K562 treated with DMSO at 1 percent for 24 hours (cell line): ENCODE results near the gene HRAS. TPM values are rescaled to one million over a fixed set of nuclear protein-coding genes. Genes with fewer than 3 reads are reported as not detected.

Experiments
- total RNA-seq: library from RNA; unstranded; fragments of 300-600 nt; gene quantifications from 2 replicates; pipeline ENCODE4 v1.2.3, GENCODE V29; 2022; ENCODE audit warnings: low read depth; ENCODE audit not compliant: insufficient read depth

HRAS gene
- 49.2 and 65.2 TPM in 2 replicates for total RNA-seq

GRCh38 chr11:535519-536454, at the start of gene HRAS:
Gene HRAS (minus strand): TSS chr11:535576.

GRCh38 chr11:575996-576768, 40.8 kb upstream of the HRAS start, which contains the start of gene PHRF1:
Gene PHRF1 (plus strand): TSS chr11:576470. CDS start chr11:581513, 5,043 bp downstream.

DNA sequence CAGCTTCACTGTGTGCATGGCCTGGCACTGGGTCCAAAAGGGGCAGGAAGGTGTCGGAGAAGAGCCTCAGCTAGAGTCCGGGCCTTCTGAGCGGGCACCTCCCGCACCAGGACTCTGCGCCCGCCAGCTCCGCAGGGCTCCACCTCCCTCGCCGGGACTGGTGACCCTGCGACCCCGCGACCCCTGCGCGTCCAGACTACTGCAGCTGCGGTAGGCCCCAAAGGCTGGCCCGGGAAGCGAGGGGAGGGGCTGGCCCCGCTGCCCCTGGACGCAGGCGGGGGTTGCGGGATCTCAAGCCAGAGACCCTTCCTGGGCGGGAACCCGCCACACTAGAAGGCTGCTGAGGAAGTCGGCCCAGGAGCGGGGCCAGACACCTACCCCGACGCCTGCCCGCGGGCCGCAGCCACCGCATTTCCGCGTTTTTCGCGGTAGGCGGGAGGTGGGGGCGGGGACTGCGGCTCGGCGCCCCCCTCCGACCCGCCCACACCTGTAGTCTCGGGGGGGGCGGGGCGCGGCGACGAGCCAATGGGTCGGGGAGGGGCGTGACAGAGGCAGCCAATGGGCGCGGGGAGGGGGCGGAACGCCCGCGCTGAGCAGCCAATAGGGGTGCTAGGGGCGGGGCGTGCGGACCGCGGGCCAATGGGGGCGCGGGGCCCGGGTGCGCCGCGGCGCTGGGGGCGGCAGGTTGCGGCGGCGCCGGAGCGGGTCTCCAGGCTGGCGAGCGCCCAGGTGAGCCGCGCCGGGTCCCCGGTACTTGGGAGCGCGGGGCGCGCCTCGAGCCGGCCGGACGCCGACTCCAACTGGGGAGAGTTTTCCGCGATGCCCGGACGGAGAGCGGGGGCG, 25.1 kb upstream of the HRAS start, which contains the start of the genes LMNTD2 and RASSF7:
TSS of gene LMNTD2 (minus strand) at position 434 of the 843 bp plus-strand sequence. CDS start at position 412, 22 bp downstream.
TSS of gene RASSF7 (plus strand) at position 666 of the 843 bp plus-strand sequence. CDS start 799 bp downstream, outside the sequence.

GRCh38 chr11:536841-537621, 1.7 kb upstream of the HRAS start, which contains the start of gene LRRC56:
Gene LRRC56 (plus strand): TSS chr11:537527. CDS start chr11:540685, 3,158 bp downstream.

DNA sequence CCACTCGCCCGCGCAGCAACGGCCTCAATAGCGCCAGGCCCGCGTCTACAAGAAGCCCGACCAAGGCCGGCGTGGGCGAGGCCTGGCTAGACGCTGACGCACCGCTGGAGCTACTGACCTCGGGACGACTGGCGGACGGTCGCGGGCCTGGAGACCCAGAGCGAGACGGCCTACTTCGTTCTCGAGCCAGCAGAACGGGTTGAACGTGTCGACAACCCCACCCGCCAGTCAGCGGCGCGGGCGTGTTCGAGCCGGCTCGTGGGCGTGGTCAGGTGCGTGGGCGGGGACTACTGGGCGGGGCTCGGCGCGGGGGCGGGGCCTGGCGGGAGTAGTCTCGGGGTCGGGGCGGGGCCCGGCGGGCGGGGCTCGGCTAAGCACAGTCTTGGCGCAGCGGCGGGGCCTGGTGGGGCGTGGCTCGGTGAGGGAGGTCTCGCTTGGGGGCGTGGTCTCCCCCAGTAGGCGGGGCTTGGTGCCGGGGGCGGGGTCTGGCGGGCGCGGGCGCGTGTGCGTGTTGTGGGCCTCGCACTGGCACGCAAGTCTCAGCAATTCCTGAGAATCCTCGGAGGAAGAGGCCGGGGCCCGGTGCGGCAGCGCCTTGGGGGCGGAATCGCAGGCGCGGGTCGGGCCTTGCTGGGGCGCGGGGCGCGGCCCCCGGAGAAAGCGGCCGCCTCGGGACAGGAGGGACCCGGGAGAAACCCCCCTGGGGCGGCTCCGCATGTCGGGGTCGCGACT, 28.2 kb downstream of the HRAS start, which contains the start of gene RNH1:
TSS of gene RNH1 (minus strand) at position 248 of the 732 bp plus-strand sequence. CDS start 5,080 bp downstream, outside the sequence.

Other genes with a start within 250 kb of the HRAS start
- gene PGGHG, start 246.4 kb downstream of the HRAS start, total RNA-seq = 27.6 and 29.2 TPM in 2 replicates
- not detected in 2 replicates for gene IFITM5, start 236.1 kb downstream of the HRAS start, total RNA-seq
- 327 and 343 TPM in 2 replicates for gene IFITM2, start 227.8 kb downstream of the HRAS start, total RNA-seq
- gene IFITM1, start 221.5 kb downstream of the HRAS start, total RNA-seq = 817 and 870 TPM in 2 replicates
- 221 and 261 TPM in 2 replicates for gene IFITM3, start 214.7 kb downstream of the HRAS start, total RNA-seq
- gene B4GALNT4, start 166.1 kb downstream of the HRAS start, total RNA-seq = 9.3 and 14.9 TPM in 2 replicates
- 76.7 and 82.1 TPM in 2 replicates for gene PKP3, start 141.4 kb downstream of the HRAS start, total RNA-seq
- 178 and 181 TPM in 2 replicates for gene SIGIRR, start 120.6 kb downstream of the HRAS start, total RNA-seq
- 7.5 and 9.6 TPM in 2 replicates for gene ANO9, start 93.6 kb downstream of the HRAS start, total RNA-seq
- gene PTDSS2, start 85.3 kb downstream of the HRAS start, total RNA-seq = 55.5 and 69.8 TPM in 2 replicates
- 211 and 239 TPM in 2 replicates for gene RNH1, start 28.3 kb downstream of the HRAS start, total RNA-seq
- 4.8 and 5.2 TPM in 2 replicates for gene LRRC56, start 2.0 kb upstream of the HRAS start, total RNA-seq
- gene LMNTD2, start 25.2 kb upstream of the HRAS start, total RNA-seq = 4.7 and 6.5 TPM in 2 replicates
- 67.9 and 72.1 TPM in 2 replicates for gene RASSF7, start 25.4 kb upstream of the HRAS start, total RNA-seq
- gene PHRF1, start 40.9 kb upstream of the HRAS start, total RNA-seq = 26.0 TPM in 2 replicates
- 52.2 and 58.6 TPM in 2 replicates for gene IRF7, start 80.4 kb upstream of the HRAS start, total RNA-seq
- gene CDHR5, start 89.4 kb upstream of the HRAS start, total RNA-seq = 0.25 and 0.28 TPM in 2 replicates
- not detected in 2 replicates for gene SCT, start 91.6 kb upstream of the HRAS start, total RNA-seq
- gene DRD4, start 101.7 kb upstream of the HRAS start, total RNA-seq = 1.0 and 1.1 TPM in 2 replicates
- gene DEAF1, start 159.6 kb upstream of the HRAS start, total RNA-seq = 87.3 and 88.1 TPM in 2 replicates
- 21.3 and 25.2 TPM in 2 replicates for gene TMEM80, start 160.2 kb upstream of the HRAS start, total RNA-seq
- gene EPS8L2, start 170.7 kb upstream of the HRAS start, total RNA-seq = 7.8 and 11.6 TPM in 2 replicates
- 501 and 539 TPM in 2 replicates for gene TALDO1, start 211.9 kb upstream of the HRAS start, total RNA-seq
- gene GATD1, start 241.9 kb upstream of the HRAS start, total RNA-seq = 71.7 and 110 TPM in 2 replicates